SK-N-DZ (cell line): ENCODE measurements around the gene KIF5A.
"Not testable (repeated sequence)": the region's sequence is repeated elsewhere in the genome, so short reads cannot be mapped to it uniquely, and the experiment has no call there.

Experiments
- DNase-seq: peaks from one replicate; pipeline ENCODE4 v3.0.0-alpha.2; 2015; ENCODE audit warnings: low spot score

Gene KIF5A

DNA sequence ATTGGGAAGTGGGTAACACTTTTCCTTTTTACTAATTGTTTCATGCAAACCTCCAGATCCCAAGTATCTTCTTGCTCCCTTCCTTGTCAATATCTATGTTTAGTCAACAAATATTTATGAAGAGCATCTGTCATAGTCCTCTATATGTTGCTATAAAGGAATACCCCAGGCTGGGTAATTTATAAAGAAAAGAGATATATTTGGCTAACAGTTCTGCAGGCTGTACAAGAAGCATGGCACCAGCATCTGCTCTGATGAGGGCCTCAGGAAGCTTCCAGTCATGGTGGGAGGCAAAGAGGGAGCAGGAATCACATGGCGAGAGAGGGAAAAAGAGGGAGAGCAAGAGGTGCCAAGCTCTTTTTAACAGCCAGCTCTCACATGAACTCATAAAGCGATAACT is 4.6 kb downstream of the KIF5A start:
- DNase-seq, result no peak

DNA sequence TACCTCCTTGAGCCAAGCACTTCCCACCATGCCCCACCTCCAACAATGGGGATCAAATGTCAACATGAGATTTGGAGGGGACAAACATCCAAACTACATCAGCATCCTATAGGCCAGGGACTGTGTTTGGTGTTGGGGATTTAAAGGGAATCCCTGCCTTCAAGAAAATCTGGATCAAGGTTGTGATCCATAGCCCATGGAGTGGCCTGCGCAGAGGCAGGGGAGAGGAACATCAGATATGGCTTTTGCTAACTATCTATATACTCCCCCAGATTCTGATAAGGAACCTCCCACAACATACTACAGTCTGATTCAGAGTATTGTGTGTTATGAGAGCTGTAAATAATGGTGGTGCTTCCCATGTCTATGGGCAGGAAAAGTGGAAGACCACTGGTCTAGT is 5.1 kb downstream of the KIF5A start:
- DNase-seq, result no peak

DNA sequence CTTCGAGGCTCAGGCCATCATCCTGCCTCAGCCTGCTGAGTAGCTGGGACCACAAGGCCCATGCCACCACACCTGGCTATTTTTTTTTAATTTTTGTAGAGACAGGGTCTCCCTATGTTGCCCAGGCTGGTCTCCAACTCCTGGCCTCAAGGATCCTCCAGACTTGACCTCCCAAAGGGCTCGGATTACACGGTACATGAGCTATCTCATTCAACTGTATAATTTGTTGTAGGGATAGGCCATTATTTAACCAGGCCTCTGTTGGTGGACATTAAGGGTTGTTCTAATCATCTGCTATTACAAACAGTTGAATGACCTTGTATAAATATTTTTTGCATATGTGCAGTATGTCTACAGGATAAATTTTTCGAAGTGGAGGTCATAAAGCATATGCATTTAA is 9.0 kb downstream of the KIF5A start:
- no peak for DNase-seq

DNA sequence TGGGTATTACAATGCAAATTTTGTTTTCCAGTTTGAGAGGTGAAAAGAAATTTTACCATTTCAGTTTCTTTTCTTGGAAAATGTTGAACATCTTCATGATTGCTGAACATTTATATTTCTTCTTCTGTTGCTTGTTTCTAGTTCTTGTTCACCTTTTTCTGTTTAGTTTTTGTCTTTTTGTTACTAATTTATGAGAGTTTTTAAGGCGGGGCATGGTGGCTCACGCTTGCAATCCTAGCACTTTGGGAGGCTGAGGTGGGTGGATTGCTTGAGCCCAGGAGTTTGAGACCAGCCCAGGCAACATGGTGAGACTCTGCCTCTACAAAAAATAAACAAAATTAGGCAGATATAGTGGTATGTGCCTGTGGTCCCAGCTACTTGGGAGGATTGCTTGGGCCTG is 10.7 kb downstream of the KIF5A start:
- DNase-seq, result no peak

DNA sequence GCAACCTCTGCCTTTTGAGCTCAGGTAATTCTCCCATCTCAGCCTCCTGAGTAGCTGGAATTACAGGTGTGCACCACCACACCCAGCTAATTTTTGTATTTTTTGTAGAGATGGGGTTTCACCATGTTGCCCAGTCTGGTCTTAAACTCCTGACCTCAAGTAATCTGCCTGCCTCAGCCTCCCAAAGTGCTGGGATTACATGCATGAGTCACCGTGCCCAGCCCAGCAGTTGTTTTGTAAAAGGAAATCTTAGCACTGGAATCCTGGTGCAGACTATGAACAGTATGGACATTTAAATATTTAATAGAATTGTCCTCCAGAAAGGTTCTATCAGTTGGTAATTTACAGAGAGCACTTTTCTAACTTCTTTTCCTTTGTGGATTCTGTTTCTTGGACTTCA is 11.3 kb downstream of the KIF5A start:
- DNase-seq, result not testable (repeated sequence)

DNA sequence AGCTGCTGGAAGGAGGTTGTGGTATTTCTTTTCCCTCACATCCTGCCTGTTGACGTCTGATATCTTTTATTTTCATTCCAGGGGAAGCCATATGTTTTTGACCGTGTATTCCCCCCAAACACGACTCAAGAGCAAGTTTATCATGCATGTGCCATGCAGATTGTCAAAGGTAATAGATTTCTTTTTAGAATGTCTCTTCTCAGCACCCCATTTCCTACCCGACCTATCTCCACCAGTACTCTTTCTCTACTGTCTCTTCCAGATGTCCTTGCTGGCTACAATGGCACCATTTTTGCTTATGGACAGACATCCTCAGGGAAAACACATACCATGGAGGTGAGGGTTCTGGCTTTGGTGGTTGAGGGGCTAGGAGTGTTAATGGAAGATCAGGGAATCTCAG is 13.5 kb downstream of the KIF5A start:
- DNase-seq, result no peak

DNA sequence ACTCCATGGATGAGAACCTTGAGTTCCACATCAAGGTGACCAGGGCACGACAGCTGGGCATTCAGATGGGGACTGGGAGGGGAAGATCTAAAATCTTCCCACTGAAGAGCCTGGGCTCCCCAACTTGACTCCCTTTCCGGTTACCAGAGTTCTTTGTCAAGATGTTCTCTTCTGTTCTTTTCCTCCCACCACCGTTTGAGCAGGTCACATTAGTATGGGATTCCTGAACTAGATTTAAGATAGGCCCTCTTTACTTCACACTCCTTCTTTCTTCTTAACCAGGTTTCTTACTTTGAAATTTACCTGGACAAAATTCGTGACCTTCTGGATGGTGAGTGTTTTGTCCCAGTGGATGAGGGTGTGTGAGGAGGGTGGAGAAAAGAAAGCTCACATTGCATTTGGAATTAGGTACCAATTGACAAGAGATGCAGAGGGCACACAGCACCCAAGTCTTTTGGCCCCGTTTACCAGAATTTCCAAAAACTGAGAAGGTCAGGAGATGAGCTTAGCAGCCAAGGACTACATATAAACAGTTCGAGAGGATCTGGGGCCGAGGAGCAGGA is 14.4 kb downstream of the KIF5A start:
- no peak for DNase-seq

DNA sequence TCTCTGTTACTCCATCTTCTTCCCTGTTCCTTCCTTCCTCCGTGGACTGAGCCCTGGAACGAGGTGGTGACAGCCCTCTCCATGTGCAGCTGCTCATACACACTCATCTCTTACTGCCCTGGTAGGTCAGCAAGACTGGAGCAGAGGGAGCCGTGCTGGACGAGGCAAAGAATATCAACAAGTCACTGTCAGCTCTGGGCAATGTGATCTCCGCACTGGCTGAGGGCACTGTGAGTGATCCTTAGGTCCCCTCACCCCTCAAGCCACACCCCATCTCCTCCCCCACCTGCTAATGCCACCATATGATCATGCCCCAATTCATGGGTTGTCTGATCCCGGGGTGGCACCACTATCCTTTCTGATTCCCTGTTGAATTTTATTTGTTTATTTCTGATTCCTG is 19.0 kb downstream of the KIF5A start:
- DNase-seq, result no peak

DNA sequence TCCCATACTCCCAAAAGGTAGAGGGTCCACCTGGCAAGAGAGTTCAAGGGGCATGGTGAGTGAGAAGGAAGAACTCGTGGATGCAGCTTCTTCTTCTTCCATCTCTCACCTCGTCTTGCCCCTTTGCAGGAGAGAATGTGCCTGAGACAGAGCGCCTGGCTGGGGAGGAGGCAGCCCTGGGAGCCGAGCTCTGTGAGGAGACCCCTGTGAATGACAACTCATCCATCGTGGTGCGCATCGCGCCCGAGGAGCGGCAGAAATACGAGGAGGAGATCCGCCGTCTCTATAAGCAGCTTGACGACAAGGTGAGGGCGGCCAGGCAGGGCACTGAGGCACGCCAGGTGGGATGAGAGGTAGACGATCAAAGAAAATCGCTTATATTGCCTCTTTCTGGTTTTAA is 20.0 kb downstream of the KIF5A start:
- DNase-seq, result no peak

DNA sequence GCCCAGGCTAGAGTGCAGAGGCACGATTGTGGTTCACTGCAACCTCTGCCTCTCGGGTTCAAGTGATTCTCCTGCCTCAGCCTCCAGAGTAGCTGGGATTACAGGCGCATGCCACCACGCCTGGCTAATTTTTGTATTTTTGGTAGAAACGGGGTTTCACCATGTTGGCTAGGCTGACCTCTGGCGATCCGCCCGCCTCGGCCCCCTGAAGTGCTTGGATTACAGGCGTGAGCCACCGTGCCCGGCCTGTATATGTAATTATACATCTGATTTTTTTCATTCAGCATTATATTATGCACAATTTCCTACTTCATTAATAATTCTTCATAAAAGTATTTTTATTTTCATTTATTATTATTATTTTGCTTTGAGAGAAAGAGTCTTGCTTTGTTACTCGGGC is 20.6 kb downstream of the KIF5A start:
- not testable (repeated sequence) for DNase-seq

DNA sequence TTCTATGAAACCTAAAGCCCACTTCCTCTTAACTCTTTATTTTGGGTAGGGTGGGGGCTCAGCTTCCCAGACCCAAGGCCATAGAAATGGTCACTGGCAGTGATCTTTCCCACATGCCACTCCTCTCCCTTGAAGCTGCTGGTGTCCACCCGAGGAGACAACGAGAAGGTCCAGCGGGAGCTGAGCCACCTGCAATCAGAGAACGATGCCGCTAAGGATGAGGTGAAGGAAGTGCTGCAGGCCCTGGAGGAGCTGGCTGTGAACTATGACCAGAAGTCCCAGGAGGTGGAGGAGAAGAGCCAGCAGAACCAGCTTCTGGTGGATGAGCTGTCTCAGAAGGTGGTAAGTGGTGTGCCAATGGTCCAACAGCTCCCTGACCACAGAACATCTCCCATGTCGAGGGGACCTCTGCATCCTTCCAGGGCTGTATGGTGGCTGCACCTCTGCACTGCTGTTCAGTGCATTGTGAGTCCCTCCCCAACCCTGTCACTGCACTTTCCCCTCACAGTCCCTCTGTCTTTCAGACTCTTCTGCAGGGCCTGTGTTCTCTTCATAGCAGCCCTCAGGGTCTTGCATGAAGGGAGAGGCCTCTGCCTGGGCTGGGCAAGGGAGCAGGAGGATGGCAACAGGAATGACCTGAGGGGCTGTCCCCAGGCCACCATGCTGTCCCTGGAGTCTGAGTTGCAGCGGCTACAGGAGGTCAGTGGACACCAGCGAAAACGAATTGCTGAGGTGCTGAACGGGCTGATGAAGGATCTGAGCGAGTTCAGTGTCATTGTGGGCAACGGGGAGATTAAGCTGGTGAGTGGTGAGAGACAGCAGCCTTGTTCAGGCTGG is 22.3 kb downstream of the KIF5A start:
- no peak for DNase-seq

DNA sequence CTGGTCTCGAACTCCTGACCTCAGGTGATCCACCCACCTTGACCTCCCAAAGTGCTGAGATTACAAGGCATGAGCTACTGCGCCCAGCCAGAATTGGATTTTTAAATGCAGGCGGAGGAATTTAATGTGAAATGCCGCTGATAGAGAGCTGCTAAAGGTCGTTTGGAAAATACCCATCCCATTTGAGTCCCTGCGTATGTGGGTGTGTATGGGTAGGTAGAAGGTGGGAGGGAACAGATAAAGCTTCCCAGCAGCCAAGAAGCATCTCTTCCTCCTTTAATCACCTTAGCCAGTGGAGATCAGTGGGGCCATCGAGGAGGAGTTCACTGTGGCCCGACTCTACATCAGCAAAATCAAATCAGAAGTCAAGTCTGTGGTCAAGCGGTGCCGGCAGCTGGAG is 25.0 kb downstream of the KIF5A start:
- no peak for DNase-seq

DNA sequence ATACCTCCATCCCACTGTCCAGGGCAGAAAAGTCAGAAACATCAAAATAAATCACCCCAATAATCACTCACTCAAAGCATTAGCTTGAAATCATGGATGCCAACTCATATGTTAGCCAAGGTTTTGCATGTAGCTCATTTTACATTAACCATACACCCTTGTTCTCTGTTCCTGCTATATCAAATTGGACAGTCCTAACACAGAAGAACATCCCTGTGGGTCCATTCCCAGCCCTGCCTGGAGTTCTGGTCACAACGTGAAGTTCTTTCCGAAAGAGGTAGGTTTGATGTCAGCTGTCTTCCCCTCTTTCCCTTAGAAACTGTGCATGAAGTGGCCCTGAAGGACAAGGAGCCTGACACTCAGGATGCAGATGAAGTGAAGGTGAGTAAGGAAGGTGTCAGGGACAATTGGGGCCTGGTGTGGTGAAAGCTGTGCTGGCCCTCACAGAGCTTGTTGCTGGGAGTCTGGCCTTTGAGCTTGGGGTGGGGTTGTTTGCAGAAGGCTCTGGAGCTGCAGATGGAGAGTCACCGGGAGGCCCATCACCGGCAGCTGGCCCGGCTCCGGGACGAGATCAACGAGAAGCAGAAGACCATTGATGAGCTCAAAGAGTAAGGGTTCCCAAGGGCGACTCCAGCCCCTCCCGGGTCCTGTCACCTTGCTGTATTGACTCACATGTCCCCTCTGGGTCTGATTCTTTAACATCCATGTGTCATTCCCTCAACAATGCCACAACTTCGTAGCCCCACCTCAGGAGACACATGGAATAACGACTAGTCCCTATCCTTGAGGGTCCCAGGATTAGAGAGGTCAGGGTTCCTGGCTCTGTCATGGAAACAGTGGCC is 26.1 kb downstream of the KIF5A start:
- no peak for DNase-seq

DNA sequence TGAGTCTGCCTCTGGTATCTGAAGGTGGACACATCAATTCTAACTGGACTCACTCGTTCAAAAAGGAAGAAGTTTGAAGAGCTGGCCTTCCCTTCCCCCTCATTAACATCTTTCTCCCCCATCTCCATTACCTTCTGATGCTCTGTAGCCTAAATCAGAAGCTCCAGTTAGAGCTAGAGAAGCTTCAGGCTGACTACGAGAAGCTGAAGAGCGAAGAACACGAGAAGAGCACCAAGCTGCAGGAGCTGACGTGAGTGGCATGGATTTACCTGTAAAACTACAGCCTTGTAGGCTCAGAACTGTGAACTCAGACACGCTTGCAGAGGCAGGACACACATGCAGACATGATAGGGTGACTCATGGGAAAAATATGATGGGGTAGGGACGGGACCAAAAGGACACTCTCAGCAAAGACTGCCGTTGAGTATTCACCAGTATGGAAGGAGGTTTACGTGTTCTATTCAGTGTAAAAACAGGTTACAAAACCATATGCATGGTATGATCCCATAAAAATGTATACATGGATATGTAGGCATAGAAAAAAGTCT is 26.8 kb downstream of the KIF5A start:
- DNase-seq, result no peak

DNA sequence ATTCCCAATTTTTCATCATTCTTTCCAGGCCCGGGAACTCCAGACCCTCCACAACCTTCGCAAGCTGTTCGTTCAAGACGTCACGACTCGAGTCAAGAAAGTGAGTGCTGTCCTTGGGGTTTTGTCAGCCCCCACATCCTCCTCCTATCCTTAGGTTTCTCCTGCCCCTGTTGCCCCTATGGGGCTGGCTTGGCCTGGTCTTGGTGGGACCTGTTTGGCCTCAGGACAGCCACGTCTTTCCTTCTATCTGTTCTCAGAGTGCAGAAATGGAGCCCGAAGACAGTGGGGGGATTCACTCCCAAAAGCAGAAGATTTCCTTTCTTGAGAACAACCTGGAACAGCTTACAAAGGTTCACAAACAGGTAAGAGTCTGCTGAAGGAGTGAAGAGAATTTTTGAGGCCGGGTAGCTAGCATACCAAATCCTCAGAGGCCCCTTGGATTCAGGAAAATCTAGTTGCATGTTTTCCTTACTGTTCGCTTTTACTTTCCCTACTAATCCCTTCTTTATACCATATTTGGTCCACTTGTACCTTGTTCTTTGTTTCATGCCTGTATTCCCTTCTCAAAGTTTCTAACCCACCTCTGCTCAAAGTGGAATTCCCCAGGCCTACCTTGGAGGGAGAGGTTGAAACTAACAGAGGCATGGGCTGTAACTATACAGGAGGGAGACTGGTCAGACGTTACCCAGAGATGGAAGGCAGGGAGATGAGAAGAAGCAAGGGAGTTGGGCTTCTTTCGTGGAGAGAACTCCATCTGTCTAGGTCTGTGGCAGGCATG is 28.3 kb downstream of the KIF5A start:
- DNase-seq, result no peak

DNA sequence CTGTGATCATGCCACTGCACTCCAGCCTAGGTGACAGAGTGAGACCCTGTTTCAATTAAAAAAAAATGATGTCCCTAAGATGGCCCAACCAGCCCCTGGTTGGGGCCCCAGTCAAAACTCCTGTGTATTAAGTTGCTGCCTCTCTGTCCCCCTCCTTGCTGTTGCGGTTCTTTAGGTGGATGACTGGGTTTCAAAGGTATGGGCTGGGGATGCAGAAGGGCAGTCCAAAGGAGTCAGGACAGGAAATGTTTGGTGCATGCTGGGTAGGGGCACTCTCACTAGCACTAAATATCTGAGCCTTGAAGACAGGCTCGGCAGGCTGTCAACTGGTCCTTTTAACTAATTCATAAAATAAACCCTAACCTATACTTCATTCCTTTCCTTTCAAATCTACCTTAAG is 29.2 kb downstream of the KIF5A start:
- DNase-seq, result no peak

DNA sequence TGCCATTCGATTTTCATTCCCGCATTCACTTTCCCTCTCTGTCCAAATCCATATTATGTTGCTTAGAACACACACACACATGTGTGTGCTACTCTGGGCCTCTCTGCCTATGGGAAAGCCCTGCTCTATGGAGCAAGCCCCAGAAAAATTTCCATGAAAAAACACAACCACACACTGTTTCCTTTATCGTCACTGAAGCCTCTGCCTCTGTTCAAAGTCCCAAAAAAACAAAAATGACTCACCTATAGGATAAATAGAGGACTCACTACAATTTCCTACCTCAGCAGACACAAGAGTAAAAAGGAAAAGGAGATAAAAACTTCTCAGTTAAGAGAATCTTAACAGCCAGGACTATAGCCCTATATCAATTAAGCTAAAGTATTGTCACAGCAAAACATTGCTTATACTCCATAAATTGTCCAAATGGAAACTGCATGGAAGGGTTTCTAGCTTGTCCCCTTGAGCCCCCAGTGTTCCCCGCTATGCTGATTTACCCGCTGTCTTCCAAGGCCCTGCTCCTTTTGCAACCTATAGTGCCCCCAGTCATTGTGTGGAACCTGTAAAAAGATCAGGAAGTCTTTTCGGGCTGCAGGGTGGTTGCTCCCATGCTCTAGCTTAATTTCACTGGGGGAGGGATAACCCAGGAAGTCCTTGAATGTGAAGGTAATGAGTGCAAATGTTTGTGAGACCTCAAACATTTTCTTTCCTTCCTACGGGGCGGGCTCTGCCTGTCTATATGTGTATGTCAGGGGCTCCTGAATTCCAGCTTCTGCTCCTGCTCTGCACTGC is 30.0 kb downstream of the KIF5A start:
- no peak for DNase-seq

DNA sequence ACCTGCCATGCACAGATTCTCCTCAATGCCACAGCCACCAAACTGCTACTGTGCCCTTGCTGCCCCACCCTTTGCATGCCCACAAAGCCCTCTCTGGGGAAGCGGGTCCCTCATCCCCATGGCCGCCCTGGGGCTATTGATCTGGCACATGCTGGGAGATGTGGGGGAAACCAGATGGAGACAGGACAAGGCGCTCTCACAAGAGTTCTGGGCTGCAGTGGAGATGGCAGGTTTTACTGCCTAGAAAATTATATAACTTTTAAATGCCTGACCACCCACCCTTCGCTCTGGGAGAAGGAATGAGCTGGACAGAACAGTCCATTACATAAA is 30.6 kb downstream of the KIF5A start:
- no peak for DNase-seq

DNA sequence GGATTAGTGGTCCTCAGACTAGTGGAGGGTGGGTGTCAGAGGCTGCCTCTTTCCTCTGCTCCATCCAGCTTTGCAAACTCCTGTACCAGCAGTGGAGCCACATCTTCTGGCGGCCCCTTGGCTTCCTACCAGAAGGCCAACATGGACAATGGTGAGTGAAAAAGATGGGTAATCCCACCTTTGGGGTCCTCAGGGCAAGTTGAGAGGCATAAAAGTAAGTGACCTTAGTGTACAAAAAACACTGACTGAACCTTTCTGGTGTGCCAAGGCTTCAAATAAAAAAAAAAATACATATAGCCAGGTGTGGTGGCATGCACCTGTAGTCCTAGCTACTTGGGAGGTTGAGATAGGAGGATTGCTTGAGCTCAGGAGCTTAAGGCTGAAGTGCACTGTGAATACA is 32.0 kb downstream of the KIF5A start:
- DNase-seq, result no peak

DNA sequence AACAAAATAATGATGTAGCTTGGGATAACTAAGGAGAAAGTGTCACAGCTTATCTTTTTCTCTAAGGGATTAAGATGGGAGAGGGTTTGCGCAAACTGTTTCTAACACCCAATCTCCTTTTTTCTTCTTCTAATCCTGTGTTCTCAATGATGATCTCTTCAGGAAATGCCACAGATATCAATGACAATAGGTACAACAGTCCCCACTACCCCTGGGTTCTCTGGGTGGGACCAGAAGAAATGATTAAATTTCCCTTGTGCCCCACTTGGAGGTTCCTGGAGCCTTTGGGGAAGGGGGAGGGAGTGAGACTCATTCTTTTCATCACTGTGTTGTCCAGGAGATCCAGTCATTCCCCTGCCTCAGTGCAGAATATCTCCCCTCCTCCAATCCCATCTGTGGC is 32.6 kb downstream of the KIF5A start:
- no peak for DNase-seq
